Parathyroid adenoma (tissue), 2 donors: ENCODE results near the gene CDH8.

Experiments
- H2AFZ ChIP-seq: fragments of 300-600 bp; sonication (generic); one replicate; pipeline ENCODE4 v1.7.0; 2017; ENCODE audit warnings: antibody characterized with exemption, mild to moderate bottlenecking
- H3K27ac ChIP-seq: fragments of 300-600 bp; sonication (generic); one replicate; pipeline ENCODE4 v1.7.0; 2017
- H3K27me3 ChIP-seq: fragments of 300-600 bp; sonication (generic); one replicate; pipeline ENCODE4 v1.7.0; 2017; ENCODE audit warnings: low read length; ENCODE audit not compliant: control insufficient read depth, insufficient read depth
- H3K36me3 ChIP-seq: fragments of 300-600 bp; sonication (generic); one replicate; pipeline ENCODE4 v1.7.0; 2017; ENCODE audit warnings: low read length; ENCODE audit not compliant: control insufficient read depth, insufficient read depth
- H3K4me1 ChIP-seq: fragments of 300-600 bp; sonication (generic); one replicate; pipeline ENCODE4 v1.7.0; 2017; ENCODE audit warnings: control low read depth
- H3K4me2 ChIP-seq: fragments of 300-600 bp; sonication (generic); one replicate; pipeline ENCODE4 v1.7.0; 2017; ENCODE audit warnings: low read length
- H3K4me3 ChIP-seq: fragments of 300-600 bp; sonication (generic); one replicate; pipeline ENCODE4 v1.7.0; 2017; ENCODE audit warnings: low read depth, low read length
- H3K79me2 ChIP-seq: fragments of 300-600 bp; sonication (generic); one replicate; pipeline ENCODE4 v1.7.0; 2017; ENCODE audit warnings: control low read depth
- H3K9ac ChIP-seq: fragments of 300-600 bp; sonication (generic); one replicate; pipeline ENCODE4 v1.7.0; 2017; ENCODE audit warnings: mild to moderate bottlenecking
- H3K9me3 ChIP-seq: fragments of 300-600 bp; sonication (generic); one replicate; pipeline ENCODE4 v1.7.0; 2017; ENCODE audit warnings: low read length; ENCODE audit not compliant: control insufficient read depth
- TF ChIP-seq, protein P1 (sequence below): fragments of 300-600 bp; sonication (generic); IDR thresholded peaks from one replicate; pipeline ENCODE4 v1.7.0; 2017; ENCODE audit warnings: antibody characterized with exemption, mild to moderate bottlenecking
- donor health status: primary hyperparathyroidism.

Gene CDH8

DNA sequence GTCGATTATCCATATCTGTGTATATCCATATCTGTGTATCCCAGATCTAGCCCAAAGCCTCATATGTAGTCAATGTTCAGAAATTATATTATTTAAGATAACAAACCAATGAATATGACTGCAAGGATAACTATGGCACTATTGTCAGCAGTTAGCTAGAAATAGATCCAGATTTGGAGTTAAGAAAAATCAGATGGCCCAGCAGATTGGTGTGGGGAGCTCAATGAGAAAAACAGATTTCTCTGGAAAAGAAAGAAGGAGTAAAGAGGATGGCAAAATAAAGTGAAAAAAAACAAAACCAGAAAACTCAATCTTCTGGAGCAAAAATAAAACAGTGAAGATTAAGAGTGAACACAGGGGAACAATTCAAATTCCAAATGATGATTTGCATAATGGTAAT is 10.6 kb upstream of the CDH8 start:
- H2AFZ ChIP-seq = no peak overlapping the region
- H3K27ac ChIP-seq = no peak overlapping the region
- no peak overlapping the region for H3K4me3 ChIP-seq
- H3K4me1 ChIP-seq = no peaks in the 10 kb centered on the region
- TF ChIP-seq, protein P1, sequence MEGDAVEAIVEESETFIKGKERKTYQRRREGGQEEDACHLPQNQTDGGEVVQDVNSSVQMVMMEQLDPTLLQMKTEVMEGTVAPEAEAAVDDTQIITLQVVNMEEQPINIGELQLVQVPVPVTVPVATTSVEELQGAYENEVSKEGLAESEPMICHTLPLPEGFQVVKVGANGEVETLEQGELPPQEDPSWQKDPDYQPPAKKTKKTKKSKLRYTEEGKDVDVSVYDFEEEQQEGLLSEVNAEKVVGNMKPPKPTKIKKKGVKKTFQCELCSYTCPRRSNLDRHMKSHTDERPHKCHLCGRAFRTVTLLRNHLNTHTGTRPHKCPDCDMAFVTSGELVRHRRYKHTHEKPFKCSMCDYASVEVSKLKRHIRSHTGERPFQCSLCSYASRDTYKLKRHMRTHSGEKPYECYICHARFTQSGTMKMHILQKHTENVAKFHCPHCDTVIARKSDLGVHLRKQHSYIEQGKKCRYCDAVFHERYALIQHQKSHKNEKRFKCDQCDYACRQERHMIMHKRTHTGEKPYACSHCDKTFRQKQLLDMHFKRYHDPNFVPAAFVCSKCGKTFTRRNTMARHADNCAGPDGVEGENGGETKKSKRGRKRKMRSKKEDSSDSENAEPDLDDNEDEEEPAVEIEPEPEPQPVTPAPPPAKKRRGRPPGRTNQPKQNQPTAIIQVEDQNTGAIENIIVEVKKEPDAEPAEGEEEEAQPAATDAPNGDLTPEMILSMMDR = no peak
- H3K9ac ChIP-seq = no peak overlapping the region
- no peaks in the 10 kb centered on the region for H3K36me3 ChIP-seq
- H3K79me2 ChIP-seq = no peaks in the 10 kb centered on the region
- no peak overlapping the region for H3K4me2 ChIP-seq
- no peaks in the 10 kb centered on the region for H3K27me3 ChIP-seq
- no peaks in the 10 kb centered on the region for H3K9me3 ChIP-seq

DNA sequence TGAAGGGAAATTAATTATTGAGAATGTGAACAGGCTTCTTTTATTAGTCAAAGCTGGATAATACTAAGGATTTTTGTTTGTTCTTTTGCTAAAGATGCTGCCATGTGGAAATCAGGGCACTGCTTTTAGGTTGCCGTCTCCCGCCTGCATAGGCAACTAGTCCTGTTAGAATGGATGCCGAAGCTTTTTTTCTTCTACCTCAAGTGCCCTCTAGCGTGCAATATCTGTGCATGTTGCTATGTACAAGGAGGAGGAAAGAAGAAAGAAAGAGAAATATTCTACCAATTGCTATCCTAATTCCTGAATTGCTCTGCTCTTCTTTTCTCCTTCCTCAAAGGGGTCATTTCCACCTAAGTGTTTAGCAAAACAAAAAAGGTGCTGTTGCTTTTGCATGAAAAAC is 5.2 kb upstream of the CDH8 start:
- Histone ChIP-seq H3K27me3 (no peaks in the 10 kb centered on the region), H3K4me2 (no peak overlapping the region), H3K79me2 (no peaks in the 10 kb centered on the region), H3K9ac (no peak overlapping the region), H3K4me3 (no peak overlapping the region), H3K36me3 (no peaks in the 10 kb centered on the region), H3K27ac (no peak overlapping the region), H2AFZ (no peak overlapping the region), H3K9me3 (no peaks in the 10 kb centered on the region), H3K4me1 (no peaks in the 10 kb centered on the region)
- TF ChIP-seq, protein P1 = no peak

DNA sequence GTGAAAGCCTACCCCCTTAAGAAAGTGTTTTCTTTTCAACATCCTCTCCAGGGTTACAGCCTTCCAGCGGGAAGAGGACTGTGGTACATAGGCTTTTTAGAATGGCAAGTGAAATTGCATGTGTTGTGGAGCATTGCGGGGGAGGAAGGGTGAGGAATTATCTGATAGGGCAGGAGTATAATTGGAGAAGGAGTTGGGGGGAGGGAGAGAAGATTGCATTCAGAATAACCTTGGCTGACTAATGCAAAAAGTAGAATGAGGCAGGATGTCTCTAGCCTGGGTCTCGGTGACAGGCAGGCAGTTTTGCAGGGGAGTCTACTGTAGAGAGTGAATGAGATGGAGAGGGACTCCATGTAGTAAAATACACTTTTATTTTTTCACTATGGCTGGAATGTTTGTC is 2.4 kb upstream of the CDH8 start:
- no peak overlapping the region for H2AFZ ChIP-seq
- H3K4me2 ChIP-seq = no peak overlapping the region
- no peak overlapping the region for H3K4me3 ChIP-seq
- H3K9me3 ChIP-seq = no peaks in the 10 kb centered on the region
- no peaks in the 10 kb centered on the region for H3K36me3 ChIP-seq
- H3K9ac ChIP-seq = no peak overlapping the region
- no peaks in the 10 kb centered on the region for H3K4me1 ChIP-seq
- H3K79me2 ChIP-seq = no peaks in the 10 kb centered on the region
- peaks cover 2% of the 10 kb centered on the region for H3K27me3 ChIP-seq
- no peak overlapping the region for H3K27ac ChIP-seq
- TF ChIP-seq, protein P1 = no peak

- H3K27ac ChIP-seq = no peak overlapping the region
- no peaks in the 10 kb centered on the region for H3K9me3 ChIP-seq
- no peak overlapping the region for H3K9ac ChIP-seq
- no peak overlapping the region for H2AFZ ChIP-seq
- H3K4me2 ChIP-seq = no peak overlapping the region
- H3K36me3 ChIP-seq = no peaks in the 10 kb centered on the region
- H3K79me2 ChIP-seq = no peaks in the 10 kb centered on the region
- H3K4me1 ChIP-seq = no peaks in the 10 kb centered on the region
- TF ChIP-seq, protein P1 = no peak
- H3K4me3 ChIP-seq = no peak overlapping the region
- peaks cover 2% of the 10 kb centered on the region for H3K27me3 ChIP-seq
Observed at GRCh38 chr16:62038225-62038624, 2.0 kb upstream of the CDH8 start.

- no peaks in the 10 kb centered on the region for H3K9me3 ChIP-seq
- H2AFZ ChIP-seq = no peak overlapping the region
- peaks cover 2% of the 10 kb centered on the region for H3K27me3 ChIP-seq
- no peak overlapping the region for H3K4me3 ChIP-seq
- no peak overlapping the region for H3K4me2 ChIP-seq
- no peaks in the 10 kb centered on the region for H3K79me2 ChIP-seq
- H3K4me1 ChIP-seq = no peaks in the 10 kb centered on the region
- no peak overlapping the region for H3K27ac ChIP-seq
- H3K9ac ChIP-seq = no peak overlapping the region
- TF ChIP-seq, protein P1 = no peak
- no peaks in the 10 kb centered on the region for H3K36me3 ChIP-seq
Observed at GRCh38 chr16:62036802-62037135, 531 bp upstream of the CDH8 start.
